ENCODE data around the gene PCDHB7. TPM values are rescaled to one million over a fixed set of nuclear protein-coding genes. Genes with fewer than 3 reads are reported as not detected.
"Not testable (repeated sequence)": the region's sequence is repeated elsewhere in the genome, so short reads cannot be mapped to it uniquely, and the experiment has no call there.

The PCDHB7 gene
- 2.2 and 2.4 TPM in 2 replicates for total RNA-seq

GRCh38 chr5:141172381-141173204 lies at the start of gene PCDHB7:
PCDHB7 (plus strand) TSS chr5:141172644; CDS start chr5:141172836, 192 bp downstream.
- no peak within 1 kb of the TSS for H3K27ac ChIP-seq (ENCODE audit: low read depth, low read length)
- peak within 1 kb of the TSS; percentile 39 for H2AFZ ChIP-seq (ENCODE audit: low read length)
- peak; percentile 71 for DNase-seq (ENCODE audit: insufficient read length, low spot score, missing footprints)
- no peaks in the 10 kb centered on the region for H3K27me3 ChIP-seq (ENCODE audit: insufficient read depth, low read length)
- H3K4me3 ChIP-seq (ENCODE audit: insufficient read depth, low read length): peak within 1 kb of the TSS; percentile 11
- H3K36me3 ChIP-seq (ENCODE audit: insufficient read depth, low read length): no peaks in the 10 kb centered on the region
- H3K4me1 ChIP-seq (ENCODE audit: insufficient read depth, low read length): no peaks in the 10 kb centered on the region
- H3K4me2 ChIP-seq (ENCODE audit: insufficient read depth, low read length): peak within 1 kb of the TSS; percentile 37
- TF ChIP-seq CTCF (IDR thresholded peaks at IDR 0.05; ENCODE audit: extremely low read depth, low read depth, low read length): peak; percentile 61
- H3K79me2 ChIP-seq (ENCODE audit: insufficient read depth, low read length): no peaks in the 10 kb centered on the region
- H4K20me1 ChIP-seq (ENCODE audit: insufficient read depth, low read length): no peaks in the 10 kb centered on the region
- no peaks in the 10 kb centered on the region for H3K9me3 ChIP-seq (ENCODE audit: low read depth, low read length)

- not testable (repeated sequence) for H3K9me3 ChIP-seq (ENCODE audit: low read depth, low read length); H3K79me2 ChIP-seq (ENCODE audit: insufficient read depth, low read length); DNase-seq (ENCODE audit: insufficient read length, low spot score, missing footprints); H3K4me1 ChIP-seq (ENCODE audit: insufficient read depth, low read length); H3K27ac ChIP-seq (ENCODE audit: low read depth, low read length); H3K4me3 ChIP-seq (ENCODE audit: insufficient read depth, low read length); H2AFZ ChIP-seq (ENCODE audit: low read length); H3K36me3 ChIP-seq (ENCODE audit: insufficient read depth, low read length); H3K27me3 ChIP-seq (ENCODE audit: insufficient read depth, low read length); H4K20me1 ChIP-seq (ENCODE audit: insufficient read depth, low read length); H3K4me2 ChIP-seq (ENCODE audit: insufficient read depth, low read length)
Measured at GRCh38 chr5:141123396-141124135, 48.9 kb upstream of the PCDHB7 start.

GRCh38 chr5:141127305-141127704 lies 45.1 kb upstream of the PCDHB7 start:
- Histone ChIP-seq H3K79me2 (ENCODE audit: insufficient read depth, low read length) (no peaks in the 10 kb centered on the region), H2AFZ (ENCODE audit: low read length) (no peak overlapping the region), H3K4me3 (ENCODE audit: insufficient read depth, low read length) (no peak overlapping the region), H3K9me3 (ENCODE audit: low read depth, low read length) (no peaks in the 10 kb centered on the region), H4K20me1 (ENCODE audit: insufficient read depth, low read length) (no peaks in the 10 kb centered on the region), H3K27me3 (ENCODE audit: insufficient read depth, low read length) (no peaks in the 10 kb centered on the region), H3K36me3 (ENCODE audit: insufficient read depth, low read length) (no peaks in the 10 kb centered on the region), H3K4me1 (ENCODE audit: insufficient read depth, low read length) (no peaks in the 10 kb centered on the region), H3K4me2 (ENCODE audit: insufficient read depth, low read length) (no peak overlapping the region), H3K27ac (ENCODE audit: low read depth, low read length) (no peak overlapping the region)
- TF ChIP-seq CTCF (IDR thresholded peaks at IDR 0.05; ENCODE audit: extremely low read depth, low read depth, low read length): no peak
- no peak for DNase-seq (ENCODE audit: insufficient read length, low spot score, missing footprints)

GRCh38 chr5:141135030-141135717 lies 37.3 kb upstream of the PCDHB7 start, which contains the start of gene PCDHB5:
PCDHB5 (plus strand) TSS chr5:141135206; CDS start chr5:141135435, 229 bp downstream.
- no peak for DNase-seq (ENCODE audit: insufficient read length, low spot score, missing footprints)
- Histone ChIP-seq H3K4me1 (ENCODE audit: insufficient read depth, low read length) (no peaks in the 10 kb centered on the region), H3K79me2 (ENCODE audit: insufficient read depth, low read length) (no peaks in the 10 kb centered on the region), H3K27me3 (ENCODE audit: insufficient read depth, low read length) (no peaks in the 10 kb centered on the region), H3K27ac (ENCODE audit: low read depth, low read length) (no peak within 1 kb of the TSS), H2AFZ (ENCODE audit: low read length) (peak within 1 kb of the TSS; percentile 74), H3K9me3 (ENCODE audit: low read depth, low read length) (no peaks in the 10 kb centered on the region), H3K4me3 (ENCODE audit: insufficient read depth, low read length) (peak within 1 kb of the TSS; percentile 67), H4K20me1 (ENCODE audit: insufficient read depth, low read length) (no peaks in the 10 kb centered on the region), H3K36me3 (ENCODE audit: insufficient read depth, low read length) (no peaks in the 10 kb centered on the region), H3K4me2 (ENCODE audit: insufficient read depth, low read length) (peak within 1 kb of the TSS; percentile 66)
- peak; percentile 45 for TF ChIP-seq CTCF (IDR thresholded peaks at IDR 0.05; ENCODE audit: extremely low read depth, low read depth, low read length)

Data from osteoblast (primary cell).